ENCODE measurements around the gene RASSF4.
A peak's percentile ranks its signal among the peaks of the same experiment; 100 is the strongest.

RASSF4 gene

DNA sequence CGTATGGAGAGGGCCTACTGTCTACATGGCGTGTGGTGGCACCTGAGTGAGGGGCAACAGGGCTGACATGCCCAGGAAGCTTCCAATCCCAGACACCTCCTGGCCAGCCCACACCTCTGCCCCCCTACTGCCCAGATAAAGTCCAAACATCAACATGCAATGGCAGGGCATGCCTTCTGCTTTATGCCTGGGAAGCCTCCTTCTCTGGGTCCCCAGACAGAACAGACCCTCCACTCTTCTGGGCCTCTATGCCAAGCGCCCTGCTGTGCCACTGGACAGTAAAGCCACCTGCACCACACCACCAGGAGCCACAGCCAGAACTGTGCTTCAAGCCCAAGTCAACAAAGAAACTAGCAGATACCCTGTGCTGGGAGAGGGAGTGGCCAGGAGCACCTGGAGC is 36.0 kb upstream of the RASSF4 start:
- TF ChIP-seq, protein P1, sequence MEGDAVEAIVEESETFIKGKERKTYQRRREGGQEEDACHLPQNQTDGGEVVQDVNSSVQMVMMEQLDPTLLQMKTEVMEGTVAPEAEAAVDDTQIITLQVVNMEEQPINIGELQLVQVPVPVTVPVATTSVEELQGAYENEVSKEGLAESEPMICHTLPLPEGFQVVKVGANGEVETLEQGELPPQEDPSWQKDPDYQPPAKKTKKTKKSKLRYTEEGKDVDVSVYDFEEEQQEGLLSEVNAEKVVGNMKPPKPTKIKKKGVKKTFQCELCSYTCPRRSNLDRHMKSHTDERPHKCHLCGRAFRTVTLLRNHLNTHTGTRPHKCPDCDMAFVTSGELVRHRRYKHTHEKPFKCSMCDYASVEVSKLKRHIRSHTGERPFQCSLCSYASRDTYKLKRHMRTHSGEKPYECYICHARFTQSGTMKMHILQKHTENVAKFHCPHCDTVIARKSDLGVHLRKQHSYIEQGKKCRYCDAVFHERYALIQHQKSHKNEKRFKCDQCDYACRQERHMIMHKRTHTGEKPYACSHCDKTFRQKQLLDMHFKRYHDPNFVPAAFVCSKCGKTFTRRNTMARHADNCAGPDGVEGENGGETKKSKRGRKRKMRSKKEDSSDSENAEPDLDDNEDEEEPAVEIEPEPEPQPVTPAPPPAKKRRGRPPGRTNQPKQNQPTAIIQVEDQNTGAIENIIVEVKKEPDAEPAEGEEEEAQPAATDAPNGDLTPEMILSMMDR (IDR thresholded peaks at IDR 0.05; ENCODE audit: low read depth, low read length): no peak
- no peak for DNase-seq (ENCODE audit: extremely low read depth, low read depth)

DNA sequence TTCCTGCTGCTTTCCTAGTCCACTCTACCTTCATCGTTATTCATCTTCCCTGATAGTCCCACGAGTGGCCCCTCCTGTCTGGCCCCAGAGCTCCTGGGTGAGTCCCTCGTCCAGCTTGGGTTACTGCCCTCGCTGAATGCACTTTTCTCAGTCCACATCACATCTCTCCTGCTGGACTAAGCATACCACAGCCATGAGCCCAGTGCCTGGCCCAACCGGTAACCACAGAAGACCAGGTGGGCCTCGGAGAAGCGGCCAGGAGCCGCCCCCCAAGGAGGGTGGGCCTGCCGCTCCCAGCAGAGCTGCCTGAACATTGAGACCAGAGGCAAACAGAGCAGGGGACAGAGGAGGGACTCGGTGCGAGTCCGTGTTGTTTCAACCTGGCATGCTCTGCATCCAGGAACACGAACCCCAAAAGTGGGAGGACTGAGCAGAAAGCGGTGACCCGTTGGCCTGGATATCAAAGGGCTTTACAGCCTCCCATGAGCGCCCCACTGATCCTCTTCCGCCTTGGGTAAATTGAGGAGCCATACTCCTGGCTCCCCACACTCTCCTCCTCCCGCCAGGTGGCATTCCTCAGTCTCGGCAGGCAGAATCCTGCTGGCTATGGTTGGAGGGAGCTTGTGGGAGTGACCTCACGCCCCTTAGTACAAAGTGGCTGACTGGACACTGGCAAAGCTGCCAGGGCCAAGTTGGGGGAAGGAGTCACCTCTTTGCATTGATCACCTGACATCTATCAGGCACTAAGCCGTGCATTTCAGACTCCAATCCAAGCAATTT is 35.2 kb upstream of the RASSF4 start:
- TF ChIP-seq, protein P1 (IDR thresholded peaks at IDR 0.05; ENCODE audit: low read depth, low read length): no peak
- DNase-seq (ENCODE audit: extremely low read depth, low read depth): no peak

DNA sequence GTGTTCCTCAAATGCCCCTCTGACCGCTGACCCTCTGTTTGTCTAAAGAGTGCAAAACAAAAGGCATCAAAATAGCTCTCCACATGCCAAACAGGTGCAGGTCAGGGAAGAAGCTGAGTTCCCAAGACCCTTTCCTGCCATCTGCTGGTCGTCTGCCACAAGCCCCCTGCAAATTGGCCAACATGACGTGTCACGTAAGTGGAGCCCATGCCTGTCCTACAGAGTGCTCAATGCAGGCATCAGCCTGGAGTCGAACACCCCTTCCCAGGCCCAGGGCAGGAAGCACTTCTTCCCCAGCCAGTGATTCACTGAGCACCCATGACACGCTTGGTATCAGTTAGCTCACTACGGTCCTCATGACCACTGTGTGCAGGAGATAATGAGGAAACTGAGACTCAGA is 34.4 kb upstream of the RASSF4 start:
- DNase-seq (ENCODE audit: extremely low read depth, low read depth): no peak
- TF ChIP-seq, protein P1 (IDR thresholded peaks at IDR 0.05; ENCODE audit: low read depth, low read length): peak; percentile 16

DNA sequence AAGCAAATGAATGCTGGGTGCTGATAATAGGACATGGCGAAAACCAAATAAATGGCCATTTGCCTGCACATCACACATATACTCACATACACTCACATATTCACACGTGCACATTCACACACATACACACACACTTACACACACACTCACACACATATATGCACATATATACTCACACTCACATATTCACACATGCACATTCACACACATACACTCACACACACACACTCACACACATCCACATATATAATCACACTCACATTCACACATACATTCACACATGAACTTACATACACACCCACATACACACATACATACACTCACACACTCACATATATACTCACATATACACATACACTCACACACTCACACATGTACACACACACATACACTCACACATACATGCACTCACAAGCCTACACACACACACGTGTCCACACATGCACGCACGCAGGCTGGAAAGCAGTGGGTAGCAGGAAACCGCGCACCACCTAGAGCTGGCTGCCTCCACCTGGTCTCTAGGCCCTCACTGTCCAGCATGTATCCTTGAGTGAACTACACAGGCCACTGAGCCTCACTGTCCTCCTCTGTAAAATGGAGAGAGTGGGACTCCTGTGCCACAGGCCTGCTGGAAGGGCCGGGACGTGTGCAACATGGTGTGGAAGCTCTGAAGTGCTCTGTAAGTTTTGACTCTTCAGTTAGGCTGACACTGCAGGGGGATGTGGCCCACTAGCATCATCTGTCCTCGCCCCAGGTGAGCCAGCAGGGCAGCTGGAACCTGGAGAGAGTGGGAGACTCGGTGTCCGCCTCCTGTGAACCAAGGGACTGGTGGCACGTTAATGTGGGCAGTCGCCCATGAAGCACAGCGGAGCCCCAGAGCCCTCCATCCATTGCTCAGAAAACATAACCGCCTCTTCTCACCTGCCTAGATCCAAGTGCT is 33.5 kb upstream of the RASSF4 start:
- TF ChIP-seq, protein P1 (IDR thresholded peaks at IDR 0.05; ENCODE audit: low read depth, low read length): no peak

DNA sequence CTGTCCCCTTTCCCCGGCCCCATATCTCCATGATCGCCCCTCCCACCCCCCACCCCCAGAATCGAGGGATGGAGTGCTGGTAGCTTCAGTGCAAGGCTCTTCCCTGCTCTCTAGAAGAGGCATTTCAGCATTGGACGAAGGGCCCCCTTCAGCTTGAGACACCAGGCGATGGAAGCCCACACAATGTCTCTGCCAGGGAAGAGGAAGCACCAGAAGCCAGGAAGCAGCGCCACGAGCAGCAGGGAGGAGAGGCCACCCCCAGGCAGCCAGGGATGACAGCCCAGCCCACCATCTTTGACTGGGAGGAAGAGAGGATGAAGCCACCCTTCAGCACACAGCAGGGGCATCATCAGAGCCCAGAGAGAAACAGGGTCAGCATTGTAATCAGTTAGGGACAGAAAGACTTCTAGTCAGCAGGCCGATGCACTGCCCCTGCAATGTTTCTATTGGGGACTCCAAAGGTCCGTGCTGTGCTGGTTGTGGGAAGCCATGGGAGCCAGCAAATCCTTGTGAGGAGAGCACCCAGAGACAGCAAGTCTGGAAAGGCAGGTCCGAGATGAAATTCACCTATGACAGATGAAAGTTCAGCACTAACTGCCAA is 32.8 kb upstream of the RASSF4 start:
- no peak for DNase-seq (ENCODE audit: extremely low read depth, low read depth)
- TF ChIP-seq, protein P1 (IDR thresholded peaks at IDR 0.05; ENCODE audit: low read depth, low read length): no peak

More for the DNA sequence above, 33.5 kb upstream of the RASSF4 start:
- no peak for DNase-seq (ENCODE audit: extremely low read depth, low read depth)

DNA sequence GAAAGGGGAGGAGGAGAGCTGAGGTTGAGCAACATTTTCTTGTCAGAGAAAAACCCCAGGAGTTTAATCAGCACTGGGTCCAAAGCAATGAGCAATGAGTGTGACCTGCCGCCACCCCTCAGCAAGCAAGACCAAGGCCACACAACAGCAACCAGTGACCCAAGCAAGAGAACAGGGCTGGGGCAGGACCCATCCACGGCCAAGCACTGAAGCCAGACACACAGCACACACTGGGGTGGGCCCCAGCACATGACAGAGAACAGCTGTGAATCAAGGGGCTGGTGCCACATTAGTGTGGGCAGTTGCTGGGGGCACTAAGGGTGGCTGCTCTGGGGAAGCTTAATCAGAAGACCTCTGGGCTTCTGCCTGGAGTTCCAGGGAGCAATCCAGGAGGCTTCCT is 32.2 kb upstream of the RASSF4 start:
- DNase-seq (ENCODE audit: extremely low read depth, low read depth): no peak
- TF ChIP-seq, protein P1 (IDR thresholded peaks at IDR 0.05; ENCODE audit: low read depth, low read length): no peak
